Measurements from ENCODE around the gene PAM.
"Not testable (repeated sequence)": the region's sequence is repeated elsewhere in the genome, so short reads cannot be mapped to it uniquely, and the experiment has no call there.

Gene PAM

GRCh38 chr5:102766295-102767090 lies 11.4 kb downstream of the PAM start:
- no peak overlapping the region for H3K27ac ChIP-seq
- TF ChIP-seq ZFX (IDR thresholded peaks at IDR 0.05; ENCODE audit: borderline replicate concordance) = no peak
- no peak for TF ChIP-seq CTCF (IDR thresholded peaks at IDR 0.05)

GRCh38 chr5:102767862-102768261 lies 12.8 kb downstream of the PAM start:
- no peak for TF ChIP-seq ZFX (IDR thresholded peaks at IDR 0.05; ENCODE audit: borderline replicate concordance)
- TF ChIP-seq CTCF (IDR thresholded peaks at IDR 0.05) = no peak
- H3K27ac ChIP-seq = no peak overlapping the region

- no peak overlapping the region for H3K27ac ChIP-seq
- TF ChIP-seq CTCF (IDR thresholded peaks at IDR 0.05) (no peak), ZFX (IDR thresholded peaks at IDR 0.05; ENCODE audit: borderline replicate concordance) (no peak)
These were observed 15.7 kb downstream of the PAM start for GRCh38 chr5:102770803-102771202.

- TF ChIP-seq ZFX (IDR thresholded peaks at IDR 0.05; ENCODE audit: borderline replicate concordance) (no peak), CTCF (IDR thresholded peaks at IDR 0.05) (no peak)
- H3K27ac ChIP-seq = no peak overlapping the region
These were observed 16.3 kb downstream of the PAM start for GRCh38 chr5:102771435-102771834.

- no peak overlapping the region for H3K27ac ChIP-seq
- TF ChIP-seq CTCF (IDR thresholded peaks at IDR 0.05) (no peak), ZFX (IDR thresholded peaks at IDR 0.05; ENCODE audit: borderline replicate concordance) (no peak)
These were observed 17.2 kb downstream of the PAM start for GRCh38 chr5:102772273-102772672.

GRCh38 chr5:102773133-102773532 lies 18.0 kb downstream of the PAM start:
- TF ChIP-seq ZFX (IDR thresholded peaks at IDR 0.05; ENCODE audit: borderline replicate concordance) = no peak
- TF ChIP-seq CTCF (IDR thresholded peaks at IDR 0.05) = no peak
- H3K27ac ChIP-seq = no peak overlapping the region

- not testable (repeated sequence) for H3K27ac ChIP-seq
These were observed 20.7 kb downstream of the PAM start for GRCh38 chr5:102775756-102776155.

- no peak for TF ChIP-seq ZFX (IDR thresholded peaks at IDR 0.05; ENCODE audit: borderline replicate concordance)
- no peak for TF ChIP-seq CTCF (IDR thresholded peaks at IDR 0.05)
- no peak overlapping the region for H3K27ac ChIP-seq
These were observed 22.0 kb downstream of the PAM start for GRCh38 chr5:102777099-102777498.

Measured in 22Rv1 (cell line).